HCT116 (cell line): ENCODE data around the gene ADIPOR1. TPM values are rescaled to one million over a fixed set of nuclear protein-coding genes. Genes with fewer than 3 reads are reported as not detected.

Experiments used
- ATAC-seq: fragments of 200-7000 bp; cut with Tn5 transposase; 2 replicates; pipeline ENCODE4 v1.9.1; 2020; ENCODE audit warnings: mild to moderate bottlenecking, moderate library complexity
- BruUV-seq: library from RNA; stranded (reverse); fragments of 400-500 nt; replicated peaks from 2 replicates; lab custom pipeline; 2021; lab: Mats Ljungman, UMichigan
- CTCF ChIA-PET: fragments of 300-600 bp; sonication (Branson Sonifier 250); formaldehyde crosslinking; loops from one replicate; lab custom pipeline; 2021; ENCODE audit warnings: antibody characterized with exemption; lab: Charles Lee
- POLR2A ChIA-PET: fragments of 300-600, 350-600 bp; sonication (Branson Sonifier 250); formaldehyde crosslinking; loops from one replicate; lab custom pipeline; 2021; ENCODE audit warnings: antibody characterized with exemption; lab: Charles Lee
- RAD21 ChIA-PET, 2 experiments: fragments of 300-600 bp; sonication (Branson Sonifier 250); formaldehyde crosslinking; loops; one replicate each; lab custom pipeline; 2023; ENCODE audit warnings: low total read pairs in 2 of 2; ENCODE audit not compliant: uncharacterized antibody in 2 of 2, unreplicated experiment in 2 of 2, low non-redundant PET in 1 of 2; lab: Charles Lee
- DNase-seq: peaks from one replicate; pipeline ENCODE4 v3.0.0-alpha.2; 2010; ENCODE audit warnings: low read depth, low spot score
- H2AFZ ChIP-seq: fragments of 200-600 bp; shearing (Covaris generic), sonication (generic); 2 replicates; pipeline ENCODE4 v1.6.1; 2017; ENCODE audit warnings: low read depth, mixed run types, mixed read lengths, antibody characterized with exemption, low read length; ENCODE audit not compliant: poor library complexity, severe bottlenecking
- H3K27ac ChIP-seq: 2 replicates; pipeline ENCODE4 v1.5.1; 2012; ENCODE audit warnings: low read depth, low read length
- H3K27me3 ChIP-seq: fragments of 200-600 bp; sonication (generic); 2 replicates; pipeline ENCODE4 v1.6.1; 2016; ENCODE audit warnings: mixed run types, low read length, mixed read lengths; ENCODE audit not compliant: insufficient read depth
- H3K36me3 ChIP-seq, 2 experiments: fragments of 200-500 bp in 1 of 2; fragments of 200-600 bp in 1 of 2; sonication (Bioruptor generic) in 1 of 2; sonication (generic) in 1 of 2; 2 replicates each; pipeline versions ENCODE4 v1.5.1 to v1.6.1; 2014 to 2016; ENCODE audit warnings: low read length in 2 of 2, inconsistent platforms in 1 of 2, mixed read lengths in 1 of 2, mixed run types in 1 of 2; ENCODE audit not compliant: insufficient read depth in 2 of 2, control insufficient read depth in 1 of 2
- H3K4me1 ChIP-seq, 2 experiments: fragments of 200-600 bp in 1 of 2; sonication (generic) in 1 of 2; 2 replicates each; pipeline versions ENCODE4 v1.5.1 to v1.6.1; 2012 to 2017; ENCODE audit warnings: low read length in 2 of 2, inconsistent platforms in 1 of 2, mild to moderate bottlenecking in 1 of 2, mixed read lengths in 1 of 2, mixed run types in 1 of 2, moderate library complexity in 1 of 2; ENCODE audit not compliant: insufficient read depth in 2 of 2, control insufficient read depth in 1 of 2
- H3K4me2 ChIP-seq: fragments of 200-600 bp; sonication (generic); 2 replicates; pipeline ENCODE4 v1.6.1; 2017; ENCODE audit warnings: mixed run types, low read length, mixed read lengths
- H3K4me3 ChIP-seq, 2 experiments: fragments of 200-600 bp in 1 of 2; sonication (generic) in 1 of 2; replicated peaks in 1 of 2; 2 replicates each; pipeline ENCODE4 v1.5.1; 2011 to 2016; ENCODE audit warnings: low read length in 2 of 2, control low read depth in 1 of 2, low read depth in 1 of 2, mild to moderate bottlenecking in 1 of 2, mixed read lengths in 1 of 2, mixed run types in 1 of 2
- H3K79me2 ChIP-seq: fragments of 200-600 bp; sonication (generic); 2 replicates; pipeline ENCODE4 v1.6.1; 2017; ENCODE audit warnings: mild to moderate bottlenecking, mixed run types, low read length, moderate library complexity, mixed read lengths; ENCODE audit not compliant: insufficient read depth
- H3K9ac ChIP-seq: fragments of 200-600 bp; sonication (generic); 2 replicates; pipeline ENCODE4 v1.6.1; 2016; ENCODE audit warnings: low read length, mixed read lengths
- H3K9me2 ChIP-seq: fragments of 200-600 bp; sonication (generic), shearing (Covaris generic); 2 replicates; pipeline ENCODE4 v1.6.1; 2017; ENCODE audit warnings: mixed run types, mild to moderate bottlenecking, moderate library complexity; ENCODE audit not compliant: insufficient read depth
- H3K9me3 ChIP-seq, 2 experiments: fragments of 200-500 bp in 1 of 2; fragments of 200-600 bp in 1 of 2; sonication (Bioruptor generic) in 1 of 2; sonication (generic) in 1 of 2; 2 replicates each; pipeline ENCODE4 v1.6.1; 2014 to 2017; ENCODE audit warnings: low read length in 2 of 2, mixed read lengths in 2 of 2, inconsistent platforms in 1 of 2, low read depth in 1 of 2, mild to moderate bottlenecking in 1 of 2, mixed run types in 1 of 2, moderate library complexity in 1 of 2; ENCODE audit not compliant: control insufficient read depth in 1 of 2, insufficient read depth in 1 of 2
- H4K20me1 ChIP-seq: fragments of 200-600 bp; sonication (generic), shearing (Covaris generic); 2 replicates; pipeline ENCODE4 v1.6.1; 2017; ENCODE audit warnings: mixed run types, mild to moderate bottlenecking, moderate library complexity; ENCODE audit not compliant: insufficient read depth
- CEBPB ChIP-seq: IDR thresholded peaks from 2 replicates; pipeline ENCODE4 v1.6.1; 2012; ENCODE audit warnings: low read depth
- EGR1 ChIP-seq: IDR thresholded peaks from 2 replicates; pipeline ENCODE4 v1.6.1; 2012; ENCODE audit warnings: low read depth
- ELF1 ChIP-seq: IDR thresholded peaks from 2 replicates; pipeline ENCODE4 v1.6.1; 2012; ENCODE audit warnings: low read depth, borderline replicate concordance
- EZH2 ChIP-seq: fragments of 200-600 bp; sonication (generic); IDR thresholded peaks from 2 replicates; pipeline ENCODE4 v1.6.1; 2017; ENCODE audit warnings: antibody characterized with exemption, mixed run types
- EZH2phosphoT487 ChIP-seq: fragments of 200-600 bp; IDR thresholded peaks from 2 replicates; pipeline ENCODE4 v1.6.1; 2018; ENCODE audit warnings: antibody characterized with exemption, borderline replicate concordance
- FOSL1 ChIP-seq: IDR thresholded peaks from 2 replicates; pipeline ENCODE4 v1.6.1; 2012; ENCODE audit warnings: low read depth
- JUND ChIP-seq: IDR thresholded peaks from 2 replicates; pipeline ENCODE4 v1.6.1; 2012
- POLR2A ChIP-seq: IDR thresholded peaks from 2 replicates; pipeline ENCODE4 v1.7.0; 2011; ENCODE audit warnings: borderline replicate concordance; ENCODE audit not compliant: insufficient read depth, insufficient read length; ENCODE audit errors: extremely low read depth
- POLR2AphosphoS5 ChIP-seq: IDR thresholded peaks from 2 replicates; pipeline ENCODE4 v1.6.1; 2011; ENCODE audit warnings: mild to moderate bottlenecking, low read depth, low read length, moderate library complexity
- RAD21 ChIP-seq: IDR thresholded peaks from 2 replicates; pipeline ENCODE4 v1.6.1; 2012; ENCODE audit warnings: low read depth, mild to moderate bottlenecking
- SP1 ChIP-seq: IDR thresholded peaks from 2 replicates; pipeline ENCODE4 v1.6.1; 2012; ENCODE audit warnings: low read depth
- SRF ChIP-seq: IDR thresholded peaks from 2 replicates; pipeline ENCODE4 v1.6.1; 2012; ENCODE audit warnings: low read depth
- TCF7L2 ChIP-seq: IDR thresholded peaks from 2 replicates; pipeline ENCODE4 v1.7.0; 2011; ENCODE audit warnings: borderline replicate concordance, inconsistent platforms; ENCODE audit not compliant: insufficient read depth, insufficient read length; ENCODE audit errors: extremely low read depth
- YY1 ChIP-seq: IDR thresholded peaks from 2 replicates; pipeline ENCODE4 v1.6.1; 2011; ENCODE audit warnings: low read length, low read depth, moderate library complexity, mild to moderate bottlenecking; ENCODE audit not compliant: insufficient replicate concordance; ENCODE audit errors: extremely low read depth
- ZBTB33 ChIP-seq: IDR thresholded peaks from 2 replicates; pipeline ENCODE4 v1.6.1; 2011; ENCODE audit warnings: mild to moderate bottlenecking, low read length, moderate library complexity; ENCODE audit not compliant: insufficient replicate concordance; ENCODE audit errors: extremely low read depth
- ZFX ChIP-seq: fragments of 450-650 bp; IDR thresholded peaks from 2 replicates; pipeline ENCODE4 v1.6.1; 2017
- intact Hi-C: fragments of 100-400 bp; cut with micrococcal nuclease; formaldehyde crosslinking; loops from 2 replicates; pipeline ENCODE4 v1.10.0; 2022
- total RNA-seq: library from RNA; stranded (reverse); gene quantifications from one replicate; pipeline ENCODE4 v1.2.1, GENCODE V29; 2021; ENCODE audit not compliant: unreplicated experiment
- TF ChIP-seq, protein P1 (sequence below), 3 experiments: fragments of 200-600 bp in 1 of 3; sonication (generic) in 1 of 3; IDR thresholded peaks in 2 of 3; conservative IDR thresholded peaks in 1 of 3; 2 replicates each; pipeline ENCODE4 v1.5.1; 2012 to 2017; ENCODE audit warnings: low read depth in 2 of 3, low read length in 2 of 3, antibody characterized with exemption in 1 of 3, borderline replicate concordance in 1 of 3, control low read depth in 1 of 3, mild to moderate bottlenecking in 1 of 3, mixed read lengths in 1 of 3, mixed run types in 1 of 3, moderate library complexity in 1 of 3; ENCODE audit not compliant: insufficient read depth in 1 of 3
- TF ChIP-seq, protein P2 (sequence below): IDR thresholded peaks from 2 replicates; pipeline ENCODE4 v1.6.1; 2012

ADIPOR1 gene
- total RNA-seq, 1 experiment from 2014 or later: 89.8 TPM

- DNase-seq: no peak
- ChIA-PET POLR2A (no interaction called here), CTCF (no interaction called here), RAD21 (no interaction called here)
- H3K27ac ChIP-seq: no peak overlapping the region
- H3K9ac ChIP-seq: no peak overlapping the region
- no peaks in the 10 kb centered on the region for H3K4me1 ChIP-seq
- H4K20me1 ChIP-seq: no peaks in the 10 kb centered on the region
- no peak overlapping the region for H2AFZ ChIP-seq
- TF ChIP-seq SRF: no peak
- no peak for TF ChIP-seq EZH2
- TF ChIP-seq ZFX: no peak
- no peak for TF ChIP-seq ZBTB33
- no peak for TF ChIP-seq POLR2A
- TF ChIP-seq JUND: no peak
- TF ChIP-seq YY1: no peak
- TF ChIP-seq EZH2phosphoT487: no peak
- no peak for TF ChIP-seq POLR2AphosphoS5
- TF ChIP-seq TCF7L2: no peak
- TF ChIP-seq CEBPB: no peak
- TF ChIP-seq, protein P1, sequence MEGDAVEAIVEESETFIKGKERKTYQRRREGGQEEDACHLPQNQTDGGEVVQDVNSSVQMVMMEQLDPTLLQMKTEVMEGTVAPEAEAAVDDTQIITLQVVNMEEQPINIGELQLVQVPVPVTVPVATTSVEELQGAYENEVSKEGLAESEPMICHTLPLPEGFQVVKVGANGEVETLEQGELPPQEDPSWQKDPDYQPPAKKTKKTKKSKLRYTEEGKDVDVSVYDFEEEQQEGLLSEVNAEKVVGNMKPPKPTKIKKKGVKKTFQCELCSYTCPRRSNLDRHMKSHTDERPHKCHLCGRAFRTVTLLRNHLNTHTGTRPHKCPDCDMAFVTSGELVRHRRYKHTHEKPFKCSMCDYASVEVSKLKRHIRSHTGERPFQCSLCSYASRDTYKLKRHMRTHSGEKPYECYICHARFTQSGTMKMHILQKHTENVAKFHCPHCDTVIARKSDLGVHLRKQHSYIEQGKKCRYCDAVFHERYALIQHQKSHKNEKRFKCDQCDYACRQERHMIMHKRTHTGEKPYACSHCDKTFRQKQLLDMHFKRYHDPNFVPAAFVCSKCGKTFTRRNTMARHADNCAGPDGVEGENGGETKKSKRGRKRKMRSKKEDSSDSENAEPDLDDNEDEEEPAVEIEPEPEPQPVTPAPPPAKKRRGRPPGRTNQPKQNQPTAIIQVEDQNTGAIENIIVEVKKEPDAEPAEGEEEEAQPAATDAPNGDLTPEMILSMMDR (IDR thresholded peaks at IDR 0.05 in 2 of 3, conservative IDR thresholded peaks at IDR 0.05 in 1 of 3; ENCODE audit: borderline replicate concordance in 1 of 3, insufficient read depth in 1 of 3, low read depth in 2 of 3, low read length in 2 of 3): no peak
- TF ChIP-seq ELF1: no peak
- no peak for TF ChIP-seq RAD21
- no peak for TF ChIP-seq EGR1
- TF ChIP-seq SP1: no peak
- TF ChIP-seq, protein P2, sequence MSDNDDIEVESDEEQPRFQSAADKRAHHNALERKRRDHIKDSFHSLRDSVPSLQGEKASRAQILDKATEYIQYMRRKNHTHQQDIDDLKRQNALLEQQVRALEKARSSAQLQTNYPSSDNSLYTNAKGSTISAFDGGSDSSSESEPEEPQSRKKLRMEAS: no peak
- TF ChIP-seq FOSL1: no peak
- H3K27me3 ChIP-seq: no peaks in the 10 kb centered on the region
- intact Hi-C loops: no loop called here
- H3K4me3 ChIP-seq: no peak overlapping the region
- peaks cover 9% of the 10 kb centered on the region; the same call in 1 of the 2 replicates for H3K79me2 ChIP-seq
- no peak for ATAC-seq
- H3K4me2 ChIP-seq: no peak overlapping the region
- H3K36me3 ChIP-seq: peaks cover 53 to 68% of the 10 kb centered on the region in 2 experiments
- no peaks in the 10 kb centered on the region for H3K9me3 ChIP-seq
- BruUV-seq: no TSS peak
- H3K9me2 ChIP-seq: no peaks in the 10 kb centered on the region
These were observed 12.6 kb downstream of the ADIPOR1 start for GRCh38 chr1:202945483-202945882.
